NCI-H2196 treated with DMSO at 0.1 percent for 48 hours (cell line): Measurements from ENCODE around the gene NEDD4L.

ENCODE experiments used
- DNase-seq: peaks from one replicate; lab custom pipeline; 2025; ENCODE audit not compliant: unreplicated experiment; lab: John Stamatoyannopoulos, UW

NEDD4L gene

GRCh38 chr18:58088691-58089065, 44.7 kb downstream of the NEDD4L start:
- DNase-seq = peak; percentile 32

GRCh38 chr18:58091099-58091611, 47.1 kb downstream of the NEDD4L start:
- DNase-seq = peak; percentile 55

GRCh38 chr18:58093311-58093803, 49.3 kb downstream of the NEDD4L start:
- DNase-seq = no peak

- no peak for DNase-seq
These were observed 51.2 kb downstream of the NEDD4L start for GRCh38 chr18:58095222-58095621.

GRCh38 chr18:58095655-58096054, 51.6 kb downstream of the NEDD4L start:
- no peak for DNase-seq

- no peak for DNase-seq
These were observed 52.6 kb downstream of the NEDD4L start for GRCh38 chr18:58096658-58097057.

- peak; percentile 56 for DNase-seq
These were observed 53.3 kb downstream of the NEDD4L start for GRCh38 chr18:58097121-58097906.

- DNase-seq = no peak
These were observed 53.8 kb downstream of the NEDD4L start for GRCh38 chr18:58097907-58098166.

- DNase-seq = no peak
These were observed 54.7 kb downstream of the NEDD4L start for GRCh38 chr18:58098706-58099105.

- DNase-seq = no peak
These were observed 56.1 kb downstream of the NEDD4L start for GRCh38 chr18:58100154-58100553.

- no peak for DNase-seq
These were observed 57.3 kb downstream of the NEDD4L start for GRCh38 chr18:58101291-58101794.

- DNase-seq = no peak
These were observed 58.0 kb downstream of the NEDD4L start for GRCh38 chr18:58102018-58102417.

- no peak for DNase-seq
These were observed 58.8 kb downstream of the NEDD4L start for GRCh38 chr18:58102875-58103274.

- no peak for DNase-seq
These were observed 59.4 kb downstream of the NEDD4L start for GRCh38 chr18:58103339-58103985.

- DNase-seq = no peak
These were observed 60.1 kb downstream of the NEDD4L start for GRCh38 chr18:58104096-58104495.

GRCh38 chr18:58105206-58105887, 61.3 kb downstream of the NEDD4L start:
- no peak for DNase-seq

- DNase-seq = no peak
These were observed 61.8 kb downstream of the NEDD4L start for GRCh38 chr18:58105888-58106260.

- DNase-seq = no peak
These were observed 62.5 kb downstream of the NEDD4L start for GRCh38 chr18:58106289-58107070.

GRCh38 chr18:58109256-58109655, 65.2 kb downstream of the NEDD4L start:
- DNase-seq = no peak

GRCh38 chr18:58110398-58110797, 66.4 kb downstream of the NEDD4L start:
- no peak for DNase-seq

GRCh38 chr18:58112174-58112573, 68.1 kb downstream of the NEDD4L start:
- DNase-seq = no peak
